Measurements from ENCODE around the gene BBS9.

GRCh38 chr7:33535989-33536388 lies 406.6 kb downstream of the BBS9 start:
- TF ChIP-seq POLR2A (IDR thresholded peaks at IDR 0.05) (no peak), CTCF (IDR thresholded peaks at IDR 0.05) (no peak), EP300 (IDR thresholded peaks at IDR 0.05; ENCODE audit: low read depth) (no peak)
